IPS DF 4.7 (cell line): ENCODE measurements around the gene MSX1.

ENCODE experiments used
- DNase-seq: peaks from one replicate; pipeline ENCODE4 v3.0.0-alpha.2; 2013; ENCODE audit warnings: low spot score; ENCODE audit errors: extremely low read depth

The MSX1 gene

GRCh38 chr4:4868758-4869723, 9.6 kb downstream of the MSX1 start:
- no peak for DNase-seq

DNA sequence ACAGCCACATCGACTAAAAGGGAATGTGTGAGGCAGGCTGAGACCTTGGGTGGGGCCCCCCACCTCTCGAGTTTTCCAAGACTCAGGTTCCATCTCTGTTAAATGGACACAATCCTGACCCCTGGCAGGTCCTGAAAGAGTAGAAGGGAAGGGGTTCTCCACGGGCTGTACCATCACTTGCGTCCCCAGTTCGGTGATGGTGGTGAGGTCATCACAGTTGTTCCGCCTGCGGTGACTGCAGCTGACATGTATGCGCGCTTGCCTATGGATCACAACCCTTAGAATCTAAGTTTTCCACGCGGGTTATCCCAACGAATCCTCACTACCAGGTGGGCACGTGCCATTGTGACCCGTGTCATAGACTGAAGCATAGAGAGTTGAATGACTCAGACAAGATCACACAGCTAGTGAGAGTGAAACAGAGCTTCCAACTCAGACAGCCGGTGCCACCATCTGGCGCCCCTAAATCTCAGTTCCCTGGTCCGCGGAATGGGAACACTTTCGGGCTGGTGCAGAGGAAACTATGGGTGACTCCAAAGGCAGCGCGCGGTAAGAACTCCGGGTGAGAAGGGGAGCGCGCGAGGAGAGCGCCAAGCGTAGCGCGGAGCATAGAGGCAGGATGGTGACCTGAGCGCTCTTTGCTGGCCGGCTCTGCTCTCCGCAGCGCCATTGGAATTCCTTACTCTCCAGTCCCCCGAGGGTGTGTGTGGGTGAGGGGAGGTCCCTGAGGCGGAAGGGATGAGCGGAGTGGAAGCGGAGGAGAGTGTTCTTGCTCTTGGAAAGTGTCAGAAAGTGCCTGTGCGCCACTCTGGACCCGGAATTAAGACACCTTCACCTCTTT, 10.5 kb downstream of the MSX1 start:
- DNase-seq = no peak

- no peak for DNase-seq
These were observed 11.2 kb downstream of the MSX1 start for GRCh38 chr4:4870576-4871241.

- no peak for DNase-seq
These were observed 11.7 kb downstream of the MSX1 start for GRCh38 chr4:4871242-4871572.

GRCh38 chr4:4871573-4872313, 12.3 kb downstream of the MSX1 start:
- no peak for DNase-seq

DNA sequence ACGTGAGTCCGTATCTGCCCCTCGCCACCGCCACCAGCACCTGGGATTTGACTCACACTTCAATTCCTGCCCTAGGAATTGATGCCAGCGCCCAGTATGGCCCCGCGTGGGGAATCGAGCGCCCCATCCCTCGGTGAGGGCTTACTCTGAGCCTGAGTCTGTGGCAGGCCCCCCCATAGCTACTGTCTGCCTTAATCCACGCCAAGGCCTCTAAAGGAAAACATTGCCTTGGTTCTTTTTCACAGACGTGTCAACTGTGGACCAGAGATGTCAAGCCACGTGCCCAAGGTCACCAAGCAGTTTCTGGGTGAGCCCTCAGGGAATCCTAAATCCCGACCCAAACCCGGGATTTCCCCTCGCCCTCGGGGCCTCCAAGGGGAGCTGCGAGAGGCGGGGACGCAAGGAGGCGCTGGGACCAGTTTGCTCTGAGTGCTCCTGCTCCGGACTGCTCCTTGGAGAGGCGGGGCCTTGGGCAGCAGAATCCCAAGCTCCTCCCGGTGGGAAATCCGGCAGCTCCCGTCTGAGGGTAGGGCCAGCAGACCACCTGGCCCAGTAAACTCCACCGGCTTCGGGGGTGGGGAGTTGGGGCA, 12.9 kb downstream of the MSX1 start:
- DNase-seq = no peak

DNA sequence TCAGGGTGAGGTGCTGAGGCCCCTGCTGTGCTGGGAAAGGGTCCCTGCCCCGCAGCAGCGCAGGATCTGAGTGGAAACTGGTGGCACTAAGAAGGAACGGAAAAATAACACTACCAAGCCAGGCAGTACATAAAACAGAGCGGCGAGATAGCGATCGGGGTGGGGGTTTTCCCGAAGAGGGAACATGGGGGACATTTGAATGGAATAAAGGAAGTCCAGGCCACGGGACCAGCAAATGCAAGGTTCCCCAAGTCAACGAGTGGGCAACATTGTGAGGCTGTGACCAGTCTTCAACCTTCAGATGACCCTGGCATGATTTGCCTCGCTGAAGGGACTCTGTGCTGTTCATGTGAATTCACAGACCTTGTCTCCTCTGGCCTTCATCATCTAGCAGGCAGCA, 13.7 kb downstream of the MSX1 start:
- DNase-seq = no peak

GRCh38 chr4:4874254-4874653, 14.8 kb downstream of the MSX1 start:
- no peak for DNase-seq

GRCh38 chr4:4875147-4875546, 15.7 kb downstream of the MSX1 start:
- DNase-seq = no peak

DNA sequence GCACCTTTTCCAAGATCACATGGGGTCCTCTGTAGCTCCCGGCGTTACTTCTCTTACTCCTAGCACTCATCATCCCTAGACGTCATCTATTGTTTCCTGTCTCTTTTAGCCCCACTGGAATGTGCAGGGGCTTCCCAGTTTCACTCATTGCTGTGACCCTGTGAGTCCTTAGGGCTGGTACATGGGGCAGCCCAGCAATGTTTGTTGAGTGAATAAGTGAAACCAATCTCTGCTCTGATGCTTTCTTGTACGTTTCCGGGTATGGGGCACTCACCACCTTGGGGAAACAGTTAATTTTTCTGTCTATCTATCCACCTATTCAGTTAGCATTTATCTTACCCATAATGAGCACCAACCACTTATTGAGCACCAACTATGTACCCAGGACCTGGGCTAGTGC, 16.1 kb downstream of the MSX1 start:
- no peak for DNase-seq

DNA sequence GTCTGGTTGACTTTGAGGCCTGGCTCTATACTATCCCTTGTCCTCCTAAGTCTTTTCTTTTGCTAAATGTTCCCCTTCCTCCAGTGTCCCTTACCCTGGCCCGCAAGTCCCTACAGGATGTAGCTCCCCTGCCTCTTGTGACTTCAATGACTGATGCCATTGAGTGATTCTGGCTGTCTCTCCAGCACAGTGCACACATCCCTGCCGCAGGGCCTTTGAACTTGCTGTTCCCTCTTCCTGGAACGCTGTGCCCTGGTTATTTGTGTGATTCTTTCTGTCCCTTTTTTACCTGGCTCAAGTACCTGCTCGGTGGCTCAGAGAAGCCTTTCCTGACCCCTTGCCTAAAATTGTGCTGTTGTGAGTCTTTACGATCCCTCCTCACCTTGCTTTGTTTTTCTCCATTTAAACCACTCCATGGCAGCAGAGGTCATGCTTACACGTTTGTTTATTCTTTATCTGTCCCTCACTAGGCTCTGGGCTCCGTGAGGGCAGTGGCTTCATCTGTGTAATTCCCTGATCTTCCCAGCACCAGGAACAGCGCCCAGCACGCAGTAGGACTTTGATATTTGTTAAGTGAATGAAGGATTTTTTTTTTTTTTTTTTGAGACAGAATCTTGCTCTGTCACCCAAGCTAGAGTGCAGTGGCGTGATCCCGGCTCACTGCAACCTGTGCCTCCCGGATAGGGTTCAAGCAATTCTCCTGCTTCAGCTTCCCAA, 17.6 kb downstream of the MSX1 start:
- no peak for DNase-seq

- no peak for DNase-seq
These were observed 21.0 kb downstream of the MSX1 start for GRCh38 chr4:4880492-4880891.

DNA sequence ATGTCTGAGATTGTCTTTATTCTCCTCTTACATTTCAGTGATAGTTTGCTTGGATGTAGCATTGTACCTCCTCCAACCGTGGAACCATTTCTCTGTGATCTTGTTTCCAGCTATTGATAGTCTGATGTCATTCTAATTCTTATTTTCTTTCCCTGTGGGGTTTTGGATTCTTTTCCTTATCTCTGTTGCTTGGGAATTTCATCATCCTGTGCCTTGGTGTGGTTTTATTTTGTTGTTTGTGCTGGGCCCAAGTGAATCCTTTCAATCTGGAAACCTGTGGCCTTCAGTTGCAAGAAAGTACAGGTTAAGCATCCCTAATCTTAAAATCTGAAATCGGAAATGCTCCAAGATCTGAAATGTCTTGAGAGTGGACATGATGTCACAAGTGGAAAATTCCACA, 22.0 kb downstream of the MSX1 start:
- DNase-seq = no peak

DNA sequence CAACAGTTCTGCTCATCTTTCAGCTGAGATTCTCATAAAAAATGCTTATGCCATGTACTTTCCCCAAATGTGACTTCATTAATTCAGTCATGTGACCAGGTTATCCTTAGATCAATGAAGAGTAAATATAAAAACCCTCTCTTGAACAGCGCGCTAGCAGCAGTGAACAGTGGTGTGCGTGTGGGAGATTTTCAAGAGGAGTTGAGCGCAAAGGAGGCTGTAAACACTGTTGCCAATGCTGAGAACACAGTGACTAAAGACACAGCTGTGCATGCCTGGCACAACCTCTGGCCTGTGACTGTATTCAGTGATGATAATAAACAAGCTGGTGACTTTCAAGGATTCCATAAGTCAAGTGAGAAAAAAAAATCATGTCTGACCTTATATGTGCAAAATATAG, 25.1 kb downstream of the MSX1 start:
- no peak for DNase-seq

GRCh38 chr4:4887426-4887825, 28.0 kb downstream of the MSX1 start:
- DNase-seq = no peak

DNA sequence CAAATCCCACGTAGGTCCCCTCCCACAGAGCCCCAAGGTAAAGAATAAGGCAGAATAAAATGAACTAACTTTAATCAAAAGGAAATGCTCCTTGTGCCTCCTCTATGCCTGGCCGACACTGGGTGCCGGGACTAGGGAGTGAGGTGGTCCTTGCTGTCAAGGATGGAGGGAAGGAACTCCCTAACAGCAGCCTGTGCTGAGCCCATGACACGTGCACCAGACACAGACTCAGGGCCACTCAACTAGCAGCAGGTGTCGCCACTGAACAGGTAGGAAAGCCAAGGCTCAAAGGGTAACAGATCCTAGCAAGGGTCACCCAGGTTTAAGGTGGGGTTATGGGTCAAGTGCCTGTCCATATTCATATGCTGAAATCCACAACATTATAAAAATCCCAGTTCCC, 29.2 kb downstream of the MSX1 start:
- DNase-seq = no peak

DNA sequence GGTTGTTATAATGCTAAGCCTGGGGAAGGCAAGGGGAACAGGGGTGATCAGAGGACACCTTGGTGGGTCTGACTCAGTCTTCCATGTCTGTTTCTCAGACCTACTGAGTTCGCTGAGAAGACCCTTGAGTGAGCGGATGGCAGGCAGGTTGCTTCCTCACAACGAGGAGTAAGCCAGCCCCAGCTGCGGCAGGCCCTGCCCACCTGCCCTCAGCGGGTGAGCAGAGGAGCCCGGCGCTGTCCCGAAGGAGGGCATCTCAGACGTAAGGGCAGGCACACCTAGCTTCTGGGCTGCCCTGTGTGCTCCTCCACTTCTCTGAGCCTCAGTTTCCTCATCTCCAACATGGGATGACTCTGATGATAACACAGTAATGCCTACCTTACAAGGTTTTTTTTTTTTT, 30.3 kb downstream of the MSX1 start:
- no peak for DNase-seq

- DNase-seq = no peak
These were observed 31.2 kb downstream of the MSX1 start for GRCh38 chr4:4890574-4891255.

DNA sequence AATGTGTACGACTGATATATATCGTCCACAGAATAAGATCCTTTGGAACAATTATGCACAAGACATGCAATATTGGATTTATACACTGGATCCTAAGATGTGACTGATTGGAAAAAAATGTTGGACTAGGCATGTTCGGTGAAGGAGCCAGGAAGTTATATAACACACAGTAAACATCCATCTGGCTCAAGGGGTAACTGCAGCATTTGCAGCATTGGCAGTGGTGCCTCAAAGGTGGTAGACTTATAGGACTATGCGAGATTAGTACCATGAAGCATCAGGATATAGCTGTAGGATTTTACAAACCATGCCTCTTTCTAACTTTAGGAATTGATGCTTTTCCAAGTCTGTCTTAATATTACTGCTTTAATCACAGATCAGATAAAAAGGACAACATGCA, 34.3 kb downstream of the MSX1 start:
- no peak for DNase-seq
